GM12878 (cell line): ENCODE data around the gene ZNF470. TPM values are rescaled to one million over a fixed set of nuclear protein-coding genes. Genes with fewer than 3 reads are reported as not detected.

ENCODE experiments used
- ATAC-seq: fragments of 200-7000 bp; cut with Tn5 transposase; 3 replicates; pipeline ENCODE4 v1.9.1; 2020; ENCODE audit warnings: mild to moderate bottlenecking, moderate library complexity
- BruUV-seq: library from RNA; stranded (reverse); fragments of 400-500 nt; replicated peaks from 2 replicates; lab custom pipeline; 2021; lab: Mats Ljungman, UMichigan
- CTCF ChIA-PET: fragments of 300-600 bp; sonication (Branson Sonifier 250); formaldehyde crosslinking; extraction: SDS; loops from one replicate; lab custom pipeline; 2021; ENCODE audit warnings: inconsistent platforms; lab: Yijun Ruan, JAX
- POLR2A ChIA-PET: fragments of 350-600 bp; formaldehyde crosslinking; extraction: SDS; loops from one replicate; lab custom pipeline; 2021; ENCODE audit warnings: inconsistent platforms; lab: Charles Lee
- RAD21 ChIA-PET: fragments of 300-600 bp; sonication (Branson Sonifier 250); formaldehyde crosslinking; loops from one replicate; lab custom pipeline; 2023; ENCODE audit warnings: antibody characterized with exemption; ENCODE audit not compliant: unreplicated experiment; lab: Charles Lee
- SMC1A ChIA-PET: fragments of 300-600 bp; sonication (Branson Sonifier 250); formaldehyde crosslinking; loops from one replicate; lab custom pipeline; 2023; ENCODE audit not compliant: unreplicated experiment, uncharacterized antibody; lab: Charles Lee
- DNase-seq: peaks from one replicate; pipeline ENCODE4 v3.0.0-alpha.2; 2011; ENCODE audit warnings: low read depth, low spot score
- FAIRE-seq: peaks from 3 replicates; lab custom pipeline; 2011; peaks lifted over from hg19 to GRCh38; lab: Jason Lieb, UNC
- H2AFZ ChIP-seq: 2 replicates; pipeline ENCODE4 v1.6.0; 2011; ENCODE audit warnings: low read depth, low read length, control low read depth; ENCODE audit not compliant: control insufficient read depth
- H3K27ac ChIP-seq: 2 replicates; pipeline ENCODE4 v1.5.1; 2011; ENCODE audit warnings: control low read depth; ENCODE audit not compliant: control insufficient read depth, insufficient read depth
- H3K27me3 ChIP-seq, 2 experiments: replicated peaks in 1 of 2; 2 replicates each; pipeline versions ENCODE4 v1.6.0 to v1.6.1; 2011; ENCODE audit warnings: low read length in 1 of 2; ENCODE audit not compliant: control insufficient read depth in 2 of 2, insufficient read depth in 2 of 2
- H3K36me3 ChIP-seq, 2 experiments: 2 replicates each; pipeline ENCODE4 v1.5.1; 2011; ENCODE audit warnings: low read length in 1 of 2; ENCODE audit not compliant: control insufficient read depth in 2 of 2, insufficient read depth in 2 of 2
- H3K4me1 ChIP-seq: 2 replicates; pipeline ENCODE4 v1.6.1; 2011; ENCODE audit warnings: mild to moderate bottlenecking, low read length, moderate library complexity, mixed read lengths; ENCODE audit not compliant: control insufficient read depth, insufficient read depth
- H3K4me2 ChIP-seq: 2 replicates; pipeline ENCODE4 v1.6.0; 2011; ENCODE audit warnings: control low read depth; ENCODE audit not compliant: control insufficient read depth, insufficient read depth
- H3K4me3 ChIP-seq: fragments of 200-600 bp; sonication (generic); 2 replicates; pipeline ENCODE4 v1.5.1; 2016
- H3K79me2 ChIP-seq: 2 replicates; pipeline ENCODE4 v1.6.0; 2011; ENCODE audit warnings: low read length; ENCODE audit not compliant: control insufficient read depth, insufficient read depth
- H3K9ac ChIP-seq: 2 replicates; pipeline ENCODE4 v1.8.0; 2011; ENCODE audit warnings: low read length, control low read depth, mixed read lengths; ENCODE audit not compliant: control insufficient read depth, insufficient read depth
- H3K9me3 ChIP-seq: replicated peaks from 3 replicates; pipeline ENCODE4 v1.5.1; 2011; ENCODE audit warnings: mild to moderate bottlenecking, low read length; ENCODE audit not compliant: control insufficient read depth, insufficient read depth
- H4K20me1 ChIP-seq: 2 replicates; pipeline ENCODE4 v1.6.0; 2011; ENCODE audit not compliant: control insufficient read depth, insufficient read depth
- ATF2 ChIP-seq: IDR thresholded peaks from 2 replicates; pipeline ENCODE4 v1.6.1; 2012; ENCODE audit warnings: low read length, inconsistent platforms
- CBFB ChIP-seq: IDR thresholded peaks from 2 replicates; pipeline ENCODE4 v1.6.1; 2016; ENCODE audit warnings: antibody characterized with exemption, low read depth
- CHD1 ChIP-seq: IDR thresholded peaks from 2 replicates; pipeline ENCODE4 v1.6.1; 2012; ENCODE audit warnings: low read depth, low read length, improper control_type of control experiment
- DPF2 ChIP-seq: fragments of 450-650 bp; IDR thresholded peaks from 2 replicates; pipeline ENCODE4 v1.6.1; 2017; ENCODE audit warnings: mild to moderate bottlenecking
- ELK1 ChIP-seq: IDR thresholded peaks from 2 replicates; pipeline ENCODE4 v1.6.1; 2012; ENCODE audit warnings: low read depth, low read length, improper control_type of control experiment
- MTA3 ChIP-seq: IDR thresholded peaks from 2 replicates; pipeline ENCODE4 v1.6.1; 2012; ENCODE audit warnings: low read length, inconsistent platforms, borderline replicate concordance
- POLR2AphosphoS2 ChIP-seq: IDR thresholded peaks from 2 replicates; pipeline ENCODE4 v1.6.1; 2011; ENCODE audit warnings: low read depth, mild to moderate bottlenecking, low read length, improper control_type of control experiment, moderate library complexity
- RAD51 ChIP-seq: fragments of 450-650 bp; IDR thresholded peaks from 2 replicates; pipeline ENCODE4 v1.6.1; 2016; ENCODE audit warnings: moderate library complexity, mild to moderate bottlenecking, inconsistent platforms
- SREBF1 ChIP-seq: IDR thresholded peaks from 2 replicates; pipeline ENCODE4 v1.6.1; 2012; ENCODE audit warnings: mild to moderate bottlenecking, low read length
- SREBF2 ChIP-seq: IDR thresholded peaks from 2 replicates; pipeline ENCODE4 v1.6.1; 2012; ENCODE audit warnings: mild to moderate bottlenecking, low read length
- TAF1 ChIP-seq: IDR thresholded peaks from 2 replicates; pipeline ENCODE4 v1.6.1; 2011; ENCODE audit warnings: mild to moderate bottlenecking, low read depth, low read length, borderline replicate concordance
- YBX1 ChIP-seq: fragments of 450-650 bp; IDR thresholded peaks from 2 replicates; pipeline ENCODE4 v1.6.1; 2016; ENCODE audit warnings: antibody characterized with exemption
- WGBS: methylation state at CpG from one replicate; pipeline ENCODE4 v1.1.6; 2016; ENCODE audit warnings: low lambda C conversion rate; ENCODE audit not compliant: insufficient replicate concordance, insufficient coverage; ENCODE audit errors: missing lambda C conversion rate; 5-methylcytosine and 5-hydroxymethylcytosine counted together
- in situ Hi-C: fragments of 300-500 bp; cut with MboI; formaldehyde crosslinking; loops from 9 replicates; pipeline ENCODE4 v1.14.3; 2018; ENCODE audit warnings: mixed read lengths
- intact Hi-C: fragments of 100-400 bp; cut with micrococcal nuclease; formaldehyde crosslinking; loops from one replicate; pipeline ENCODE4 v1.14.2; 2022; ENCODE audit not compliant: unreplicated experiment
- polyA plus RNA-seq, 11 experiments: library from polyadenylated mRNA; depleted of rRNA in 4 of 11; unstranded in 6 of 11; stranded (reverse) in 5 of 11; fragments of >200 nt; fragmentation: Nextera tagmentation in 4 of 11; fragmentation: Illumina TruSeq in 1 of 11; extraction: Ambion mirVana in 4 of 11; extraction: Trizol in 1 of 11; gene quantifications; 1 replicate in 1 of 11; 2 replicates in 10 of 11; pipeline versions ENCODE4 v1.2.1 to v1.2.3, GENCODE V29; 2011 to 2016; ENCODE audit warnings: inconsistent platforms in 2 of 11, missing spikeins in 2 of 11, low read depth in 1 of 11
- total RNA-seq, 4 experiments: library from RNA; depleted of rRNA in 3 of 4; stranded (reverse); fragments of >200 nt in 3 of 4; fragmentation: Illumina TruSeq in 1 of 4; extraction: Trizol in 1 of 4; gene quantifications; 2 replicates each; pipeline versions ENCODE4 v1.2.1 to v1.2.3, GENCODE V29; 2013 to 2021

ZNF470 gene
- total and polyA plus RNA-seq, 10 of the 15 experiments (the other 5 are each of a cell fraction or from before 2014, with no cell fraction given): 0.16 to 1.4 (median 0.56) TPM

DNA sequence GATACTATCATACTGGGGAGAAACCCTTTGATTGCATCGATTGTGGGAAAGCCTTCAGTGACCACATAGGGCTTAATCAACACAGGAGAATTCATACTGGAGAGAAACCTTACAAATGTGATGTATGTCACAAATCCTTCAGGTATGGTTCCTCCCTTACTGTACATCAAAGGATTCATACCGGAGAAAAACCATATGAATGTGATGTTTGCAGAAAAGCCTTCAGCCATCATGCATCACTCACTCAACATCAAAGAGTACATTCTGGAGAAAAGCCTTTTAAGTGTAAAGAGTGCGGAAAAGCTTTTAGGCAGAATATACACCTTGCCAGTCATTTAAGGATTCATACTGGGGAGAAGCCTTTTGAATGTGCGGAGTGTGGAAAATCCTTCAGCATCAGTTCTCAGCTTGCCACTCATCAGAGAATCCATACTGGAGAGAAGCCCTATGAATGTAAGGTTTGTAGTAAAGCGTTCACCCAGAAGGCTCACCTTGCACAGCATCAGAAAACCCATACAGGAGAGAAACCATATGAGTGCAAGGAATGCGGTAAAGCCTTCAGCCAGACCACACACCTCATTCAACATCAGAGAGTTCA is 12.9 kb upstream of the ZNF470 start:
- ChIA-PET SMC1A (no interaction called here), CTCF (no interaction called here), POLR2A (no interaction called here), RAD21 (no interaction called here)
- intact Hi-C loops (no loop called here), in situ Hi-C loops (no loop called here)
- Histone ChIP-seq H2AFZ (no peak overlapping the region), H3K27me3 (no peaks in the 10 kb centered on the region), H4K20me1 (no peaks in the 10 kb centered on the region), H3K4me3 (no peak overlapping the region), H3K79me2 (no peaks in the 10 kb centered on the region), H3K27ac (no peak overlapping the region), H3K4me2 (no peak overlapping the region), H3K9me3 (peaks cover 1% of the 10 kb centered on the region; the same call in 1 of the 3 replicates), H3K4me1 (no peaks in the 10 kb centered on the region), H3K9ac (no peak overlapping the region), H3K36me3 (no peaks in the 10 kb centered on the region)
- no TSS peak for BruUV-seq
- 39% methylated on average over 6 of the region's 6 CpGs for WGBS
- ATAC-seq: no peak
- DNase-seq: no peak
- TF ChIP-seq SREBF2 (no peak), MTA3 (no peak), DPF2 (no peak), TAF1 (no peak), POLR2AphosphoS2 (no peak), ELK1 (no peak)
- FAIRE-seq: no peak

- ChIA-PET POLR2A (no interaction called here), CTCF (no interaction called here), RAD21 (no interaction called here)
Measured at GRCh38 chr19:56562766-56563165, 4.5 kb upstream of the ZNF470 start.

More at GRCh38 chr19:56562766-56563165, 4.5 kb upstream of the ZNF470 start:
- no peak overlapping the region for H3K4me2 ChIP-seq
- H3K79me2 ChIP-seq: no peaks in the 10 kb centered on the region
- no peak overlapping the region for H3K4me3 ChIP-seq
- no TSS peak for BruUV-seq
- ATAC-seq: no peak
- no peak for FAIRE-seq
- no peak overlapping the region for H3K27ac ChIP-seq
- TF ChIP-seq CHD1 (no peak), ATF2 (no peak), SREBF1 (no peak), YBX1 (no peak), RAD51 (no peak), CBFB (no peak)
- H3K36me3 ChIP-seq: no peaks in the 10 kb centered on the region
- peaks cover 2% of the 10 kb centered on the region; the same call in 2 of the 3 replicates for H3K9me3 ChIP-seq
- intact Hi-C loops (no loop called here), in situ Hi-C loops (no loop called here)
- H4K20me1 ChIP-seq: no peaks in the 10 kb centered on the region
- 82% methylated on average over 2 of the region's 2 CpGs for WGBS
- H3K4me1 ChIP-seq: no peaks in the 10 kb centered on the region
- H3K9ac ChIP-seq: no peak overlapping the region
- no peak for DNase-seq
- no peak overlapping the region for H2AFZ ChIP-seq
- no peaks in the 10 kb centered on the region for H3K27me3 ChIP-seq
- SMC1A ChIA-PET: no interaction called here
